RWPE2 (cell line): ENCODE data around the gene SUMF1.
A peak's percentile ranks its signal among the peaks of the same experiment; 100 is the strongest.
"Not testable (repeated sequence)": the region's sequence is repeated elsewhere in the genome, so short reads cannot be mapped to it uniquely, and the experiment has no call there.

Experiments
- ATAC-seq: fragments of 200-7000 bp; cut with Tn5 transposase; 3 replicates; pipeline ENCODE4 v1.9.1; 2021; ENCODE audit warnings: low read depth
- DNase-seq: peaks from one replicate; pipeline ENCODE4 v3.0.0-alpha.2; 2020; ENCODE audit warnings: low spot score
- H3K27ac ChIP-seq: fragments of 450-650 bp; 2 replicates; pipeline ENCODE4 v1.5.1; 2017; ENCODE audit warnings: mild to moderate bottlenecking; ENCODE audit not compliant: poor library complexity, severe bottlenecking
- H3K27me3 ChIP-seq: fragments of 250-450 bp; sonication (Bioruptor Pico); 2 replicates; pipeline ENCODE4 v1.5.1; 2021; ENCODE audit warnings: mild to moderate bottlenecking, moderate library complexity; ENCODE audit not compliant: insufficient read depth, poor library complexity, severe bottlenecking
- H3K36me3 ChIP-seq: fragments of 250-450 bp; sonication (Bioruptor Pico); 2 replicates; pipeline ENCODE4 v1.5.1; 2020; ENCODE audit warnings: low read depth, mild to moderate bottlenecking, moderate library complexity
- H3K4me1 ChIP-seq: fragments of 250-450 bp; sonication (Bioruptor Pico); 2 replicates; pipeline ENCODE4 v1.5.1; 2021; ENCODE audit warnings: mild to moderate bottlenecking, moderate library complexity; ENCODE audit not compliant: insufficient read depth, poor library complexity, severe bottlenecking
- H3K4me3 ChIP-seq: fragments of 250-450 bp; sonication (Bioruptor Pico); 2 replicates; pipeline ENCODE4 v1.5.1; 2021; ENCODE audit warnings: mild to moderate bottlenecking, moderate library complexity; ENCODE audit not compliant: severe bottlenecking
- H3K9me3 ChIP-seq: fragments of 250-450 bp; sonication (Bioruptor Pico); 2 replicates; pipeline ENCODE4 v1.5.1; 2021; ENCODE audit warnings: mild to moderate bottlenecking, moderate library complexity; ENCODE audit not compliant: severe bottlenecking
- TF ChIP-seq, protein P1 (sequence below): fragments of 450-650 bp; IDR thresholded peaks from one replicate; pipeline ENCODE4 v1.5.1; 2017; ENCODE audit warnings: mild to moderate bottlenecking, moderate library complexity; ENCODE audit not compliant: poor library complexity, severe bottlenecking

SUMF1 gene

DNA sequence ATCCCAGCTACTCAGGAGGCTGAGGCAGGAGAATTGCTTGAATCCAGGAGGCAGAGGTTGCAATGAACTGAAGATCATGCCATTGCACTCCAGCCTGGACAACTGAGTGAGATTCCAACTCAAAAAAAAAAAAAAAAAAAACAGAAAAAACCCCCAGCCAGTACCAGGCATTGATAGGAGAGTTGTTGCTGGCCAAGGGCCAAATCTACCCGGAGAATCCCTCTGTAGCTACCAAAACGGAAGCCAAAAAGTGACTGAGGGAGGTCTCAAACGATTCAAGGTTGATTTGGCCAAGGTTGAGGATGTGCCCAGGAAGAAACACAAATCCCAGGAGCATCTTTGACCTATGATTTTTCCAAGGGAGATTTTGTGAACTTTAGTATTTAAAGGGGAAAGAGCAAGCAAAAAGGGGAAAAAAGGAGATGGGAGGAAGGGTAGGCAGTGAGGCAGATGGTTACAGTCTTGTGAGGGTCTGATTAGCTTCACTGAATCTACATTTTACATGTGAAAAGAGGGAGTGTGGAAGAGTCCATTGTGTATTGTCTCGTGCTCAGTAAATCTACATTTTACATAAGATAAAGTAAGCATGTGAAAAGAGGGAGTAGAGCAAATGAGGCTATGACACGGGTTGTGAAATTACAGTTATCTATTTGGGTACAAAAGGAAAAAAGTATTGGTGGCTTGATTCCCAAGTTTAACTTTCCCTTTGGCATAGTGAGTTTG, 131.1 kb downstream of the SUMF1 start:
- H3K4me3 ChIP-seq, result no peak overlapping the region
- H3K36me3 ChIP-seq, result no peaks in the 10 kb centered on the region
- ATAC-seq, result no peak

DNA sequence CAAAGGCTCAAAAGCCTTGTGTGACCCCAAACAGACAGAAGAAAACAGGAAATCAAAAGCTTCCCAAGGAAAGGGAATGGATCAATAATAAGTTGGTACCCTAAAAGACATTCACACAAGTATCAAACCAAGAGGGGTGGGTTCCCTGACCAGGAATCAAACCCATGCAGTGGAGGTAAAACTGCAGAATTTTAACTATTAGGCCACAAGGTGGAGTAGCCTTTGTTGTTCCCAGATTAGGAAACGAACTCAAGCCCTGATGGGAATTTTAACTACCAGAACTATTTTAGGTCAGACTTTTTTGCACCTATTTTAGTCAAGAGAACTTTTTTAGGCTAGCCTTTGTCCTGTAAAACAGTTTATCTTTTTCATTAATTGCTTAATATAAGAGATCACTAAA, 132.5 kb downstream of the SUMF1 start:
- no peak for ATAC-seq
- Histone ChIP-seq H3K9me3 (no peaks in the 10 kb centered on the region), H3K27me3 (no peaks in the 10 kb centered on the region), H3K36me3 (no peaks in the 10 kb centered on the region), H3K4me3 (no peak overlapping the region), H3K27ac (no peak overlapping the region), H3K4me1 (no peaks in the 10 kb centered on the region)
- TF ChIP-seq, protein P1, sequence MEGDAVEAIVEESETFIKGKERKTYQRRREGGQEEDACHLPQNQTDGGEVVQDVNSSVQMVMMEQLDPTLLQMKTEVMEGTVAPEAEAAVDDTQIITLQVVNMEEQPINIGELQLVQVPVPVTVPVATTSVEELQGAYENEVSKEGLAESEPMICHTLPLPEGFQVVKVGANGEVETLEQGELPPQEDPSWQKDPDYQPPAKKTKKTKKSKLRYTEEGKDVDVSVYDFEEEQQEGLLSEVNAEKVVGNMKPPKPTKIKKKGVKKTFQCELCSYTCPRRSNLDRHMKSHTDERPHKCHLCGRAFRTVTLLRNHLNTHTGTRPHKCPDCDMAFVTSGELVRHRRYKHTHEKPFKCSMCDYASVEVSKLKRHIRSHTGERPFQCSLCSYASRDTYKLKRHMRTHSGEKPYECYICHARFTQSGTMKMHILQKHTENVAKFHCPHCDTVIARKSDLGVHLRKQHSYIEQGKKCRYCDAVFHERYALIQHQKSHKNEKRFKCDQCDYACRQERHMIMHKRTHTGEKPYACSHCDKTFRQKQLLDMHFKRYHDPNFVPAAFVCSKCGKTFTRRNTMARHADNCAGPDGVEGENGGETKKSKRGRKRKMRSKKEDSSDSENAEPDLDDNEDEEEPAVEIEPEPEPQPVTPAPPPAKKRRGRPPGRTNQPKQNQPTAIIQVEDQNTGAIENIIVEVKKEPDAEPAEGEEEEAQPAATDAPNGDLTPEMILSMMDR, result peak; percentile 19
- DNase-seq, result no peak

More for the DNA sequence above, 131.1 kb downstream of the SUMF1 start:
- no peak for DNase-seq
- Histone ChIP-seq H3K27ac (no peak overlapping the region), H3K4me1 (no peaks in the 10 kb centered on the region), H3K9me3 (no peaks in the 10 kb centered on the region), H3K27me3 (no peaks in the 10 kb centered on the region)
- TF ChIP-seq, protein P1, result no peak

- H3K36me3 ChIP-seq, result no peaks in the 10 kb centered on the region
- DNase-seq (no peak), ATAC-seq (no peak)
These were observed 134.1 kb downstream of the SUMF1 start for GRCh38 chr3:4332991-4333390.

GRCh38 chr3:4332574-4332973, 134.5 kb downstream of the SUMF1 start:
- TF ChIP-seq, protein P1, result no peak
- no peak for DNase-seq

More at GRCh38 chr3:4332991-4333390, 134.1 kb downstream of the SUMF1 start:
- H3K27ac ChIP-seq, result no peak overlapping the region
- no peak overlapping the region for H3K4me3 ChIP-seq
- no peaks in the 10 kb centered on the region for H3K4me1 ChIP-seq
- H3K27me3 ChIP-seq, result no peaks in the 10 kb centered on the region
- no peaks in the 10 kb centered on the region for H3K9me3 ChIP-seq
- TF ChIP-seq, protein P1, result no peak

DNA sequence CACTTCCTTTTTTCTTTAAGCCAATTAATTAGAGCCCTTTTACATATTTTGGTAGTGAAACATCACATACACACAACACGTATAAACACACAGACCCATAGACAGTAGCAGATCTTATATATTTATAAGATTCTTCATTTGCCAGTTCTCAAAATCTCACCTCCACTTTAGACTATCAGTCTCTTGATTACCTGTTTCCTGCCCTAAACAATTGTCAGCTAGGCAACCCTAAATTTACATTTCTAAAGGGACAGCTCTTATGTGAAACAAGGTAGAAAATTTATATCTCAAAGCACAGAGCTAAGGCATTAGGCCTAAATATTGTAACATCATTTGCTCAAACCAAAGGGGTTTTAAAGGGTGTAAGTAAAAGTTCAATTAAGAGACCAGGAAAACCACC, 135.0 kb downstream of the SUMF1 start:
- Histone ChIP-seq H3K4me1 (no peaks in the 10 kb centered on the region), H3K27ac (no peak overlapping the region), H3K9me3 (no peaks in the 10 kb centered on the region), H3K36me3 (no peaks in the 10 kb centered on the region), H3K4me3 (no peak overlapping the region), H3K27me3 (no peaks in the 10 kb centered on the region)
- ATAC-seq (no peak), DNase-seq (no peak)
- TF ChIP-seq, protein P1, result no peak

More at GRCh38 chr3:4332574-4332973, 134.5 kb downstream of the SUMF1 start:
- Histone ChIP-seq H3K4me1 (no peaks in the 10 kb centered on the region), H3K27me3 (no peaks in the 10 kb centered on the region), H3K9me3 (no peaks in the 10 kb centered on the region), H3K27ac (no peak overlapping the region), H3K36me3 (no peaks in the 10 kb centered on the region), H3K4me3 (no peak overlapping the region)
- no peak for ATAC-seq

DNA sequence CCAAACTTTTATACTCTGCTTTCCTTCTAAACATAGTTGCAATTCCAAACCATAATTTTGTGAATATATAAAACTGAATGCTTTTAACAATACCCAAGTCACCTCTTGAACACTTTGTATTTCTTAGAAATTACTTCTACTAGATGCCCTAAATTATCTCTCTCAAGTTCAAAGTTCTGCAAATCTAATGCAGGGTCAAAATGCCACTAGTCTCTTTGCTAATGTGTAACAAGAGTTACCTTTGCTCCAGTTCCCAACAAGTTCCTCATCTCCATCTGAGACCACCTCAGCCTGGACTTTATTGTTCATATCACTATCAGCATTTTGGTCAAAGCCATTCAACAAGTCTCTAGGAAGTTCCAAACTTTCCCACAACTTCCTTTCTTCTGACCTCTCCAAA, 137.3 kb downstream of the SUMF1 start:
- H3K4me1 ChIP-seq, H3K36me3 ChIP-seq, H3K27ac ChIP-seq, H3K9me3 ChIP-seq, H3K27me3 ChIP-seq, DNase-seq, H3K4me3 ChIP-seq, ATAC-seq: not testable (repeated sequence)
